ENCODE data around the gene ZNF823. TPM values are rescaled to one million over a fixed set of nuclear protein-coding genes. Genes with fewer than 3 reads are reported as not detected.
A peak's percentile ranks its signal among the peaks of the same experiment; 100 is the strongest.

The ZNF823 gene
- total and polyA plus RNA-seq, 2 of the 4 experiments (the other 2 are of a cell fraction) = 2.2 to 9.3 TPM

DNA sequence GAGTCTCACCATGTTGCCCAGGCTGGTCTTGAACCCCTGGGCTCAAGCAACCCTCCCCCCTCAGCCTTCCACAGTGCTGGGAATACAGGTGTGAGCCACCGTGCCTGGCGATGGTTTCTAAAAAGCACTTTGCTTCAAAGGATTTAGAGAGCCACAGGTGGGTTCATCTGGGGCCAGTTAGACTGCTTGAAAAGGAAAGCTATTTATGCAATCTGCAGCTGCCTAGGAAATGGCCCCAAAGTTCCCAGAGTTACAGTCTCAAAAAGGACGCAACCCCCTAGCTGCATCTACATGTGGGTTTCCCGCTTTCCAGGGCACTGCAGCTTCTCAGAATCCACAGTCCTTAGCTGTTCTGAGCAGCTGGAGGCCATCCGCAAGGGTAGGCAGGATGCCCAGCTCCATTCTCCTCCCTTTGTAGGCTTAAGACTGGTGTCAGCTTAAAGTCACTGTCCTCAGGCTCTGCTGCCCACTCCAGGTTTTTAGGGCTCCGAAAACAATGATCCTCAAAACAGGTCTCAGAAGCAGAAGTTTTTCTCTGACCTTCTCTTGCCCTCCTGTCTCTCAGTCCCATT, 41.4 kb downstream of the ZNF823 start:
- H3K79me1 ChIP-seq (ENCODE audit: low read depth in 1 of 2, low read length in 2 of 2) = 0 out of 4 replicates have a peak, but pooled peaks cover 0 to 6% of the 10 kb centered on the region in 2 experiments
- H3K9me3 ChIP-seq (ENCODE audit: control insufficient read depth, insufficient read depth, low read length) = no peaks in the 10 kb centered on the region
- H4K20me1 ChIP-seq (ENCODE audit: insufficient read depth, low read length) = no peaks in the 10 kb centered on the region
- ChIA-PET POLR2A (ENCODE audit: unreplicated experiment) (no interaction called here), CTCF (interaction anchor here (0.6 kb wide), 1 partner anchor 100 kb away, joined by 3 read pairs; the partner anchor contains the start of gene ZNF491)
- H2BK20ac ChIP-seq (ENCODE audit: low read depth, low read length) = no peak overlapping the region
- H3K23ac ChIP-seq (ENCODE audit: low read depth, low read length) = no peak overlapping the region
- no peak for ATAC-seq (ENCODE audit: low read depth)
- H2AK5ac ChIP-seq (ENCODE audit: low read depth, low read length) = no peak overlapping the region
- no peak overlapping the region for H4K8ac ChIP-seq (ENCODE audit: low read depth in 2 of 2, low read length in 2 of 2)
- no peak overlapping the region for H2BK120ac ChIP-seq (ENCODE audit: low read depth, low read length)
- TF ChIP-seq RAD21 (IDR thresholded peaks at IDR 0.05; ENCODE audit: low read length) = no peak
- TF ChIP-seq BHLHE40 (IDR thresholded peaks at IDR 0.05; ENCODE audit: low read depth, low read length) = no peak
- H3K14ac ChIP-seq (replicated peaks; ENCODE audit: low read depth, low read length) = no peak overlapping the region
- peaks cover 3% of the 10 kb centered on the region; the same call in 1 of the 2 replicates for H3K9me1 ChIP-seq (ENCODE audit: insufficient read depth, low read length)
- no peak overlapping the region for H2AFZ ChIP-seq (replicated peaks; ENCODE audit: low read length, poor library complexity)
- no peak overlapping the region for H3K4ac ChIP-seq (ENCODE audit: low read depth, low read length)
- dilution Hi-C loops (cut with HindIII; ENCODE audit: low sequenced_read_pairs, unreplicated experiment) = no loop called here
- intact Hi-C loops (cut with micrococcal nuclease) = no loop called here
- no peak overlapping the region for H4K91ac ChIP-seq (ENCODE audit: insufficient read depth, low read depth, low read length)
- in situ Hi-C loops (cut with MboI; ENCODE audit: low sequenced_read_pairs) = no loop called here
- H3K27ac ChIP-seq (ENCODE audit: insufficient read depth, low read length) = no peak overlapping the region
- DNase-seq = no peak
- no peak overlapping the region for H3K4me3 ChIP-seq (ENCODE audit: insufficient read depth, low read depth, low read length)
- H3K18ac ChIP-seq (ENCODE audit: low read depth, low read length) = no peak overlapping the region
- H2BK5ac ChIP-seq (ENCODE audit: low read depth, low read length, poor library complexity, severe bottlenecking) = no peak overlapping the region
- no peak overlapping the region for H3K4me2 ChIP-seq (ENCODE audit: low read depth, low read length)
- BruUV-seq (replicated peaks) = no TSS peak
- no peak overlapping the region for H3K9ac ChIP-seq (ENCODE audit: low read depth, low read length)
- 65% methylated on average over 3 of the region's 6 CpGs; no CpG with 5 or more reads in 1 of the 2 experiments for WGBS, 2 experiments (ENCODE audit: extremely low coverage in 2 of 2, insufficient read length in 1 of 2)
- H4K5ac ChIP-seq (ENCODE audit: low read depth, low read length) = no peak overlapping the region
- no peak overlapping the region for H3K56ac ChIP-seq (ENCODE audit: extremely low read depth, insufficient read depth, low read length)
- peak overlapping the region; percentile 55 for H2AK9ac ChIP-seq (replicated peaks; ENCODE audit: low read depth, low read length, poor library complexity)
- H3K36me3 ChIP-seq (ENCODE audit: control insufficient read depth, insufficient read depth, low read length) = no peaks in the 10 kb centered on the region
- H3K4me1 ChIP-seq (ENCODE audit: control insufficient read depth, insufficient read depth, low read length) = peaks cover 2% of the 10 kb centered on the region; the same call in 1 of the 2 replicates
- no peak overlapping the region for H2BK15ac ChIP-seq (ENCODE audit: low read depth, low read length)
- H3K27me3 ChIP-seq (ENCODE audit: control insufficient read depth, insufficient read depth, low read length) = no peaks in the 10 kb centered on the region
